HCT116 (cell line): ENCODE measurements around the gene FLVCR2. TPM values are rescaled to one million over a fixed set of nuclear protein-coding genes. Genes with fewer than 3 reads are reported as not detected.

Experiments used
- ATAC-seq: fragments of 200-7000 bp; cut with Tn5 transposase; 2 replicates; pipeline ENCODE4 v1.9.1; 2020; ENCODE audit warnings: mild to moderate bottlenecking, moderate library complexity
- BruUV-seq: library from RNA; stranded (reverse); fragments of 400-500 nt; replicated peaks from 2 replicates; lab custom pipeline; 2021; lab: Mats Ljungman, UMichigan
- CTCF ChIA-PET: fragments of 300-600 bp; sonication (Branson Sonifier 250); formaldehyde crosslinking; loops from one replicate; lab custom pipeline; 2021; ENCODE audit warnings: antibody characterized with exemption; lab: Charles Lee
- POLR2A ChIA-PET: fragments of 300-600, 350-600 bp; sonication (Branson Sonifier 250); formaldehyde crosslinking; loops from one replicate; lab custom pipeline; 2021; ENCODE audit warnings: antibody characterized with exemption; lab: Charles Lee
- RAD21 ChIA-PET, 2 experiments: fragments of 300-600 bp; sonication (Branson Sonifier 250); formaldehyde crosslinking; loops; one replicate each; lab custom pipeline; 2023; ENCODE audit warnings: low total read pairs in 2 of 2; ENCODE audit not compliant: uncharacterized antibody in 2 of 2, unreplicated experiment in 2 of 2, low non-redundant PET in 1 of 2; lab: Charles Lee
- DNase-seq: peaks from one replicate; pipeline ENCODE4 v3.0.0-alpha.2; 2010; ENCODE audit warnings: low read depth, low spot score
- H2AFZ ChIP-seq: fragments of 200-600 bp; shearing (Covaris generic), sonication (generic); 2 replicates; pipeline ENCODE4 v1.6.1; 2017; ENCODE audit warnings: low read depth, mixed run types, mixed read lengths, antibody characterized with exemption, low read length; ENCODE audit not compliant: poor library complexity, severe bottlenecking
- H3K27ac ChIP-seq: 2 replicates; pipeline ENCODE4 v1.5.1; 2012; ENCODE audit warnings: low read depth, low read length
- H3K27me3 ChIP-seq: fragments of 200-600 bp; sonication (generic); 2 replicates; pipeline ENCODE4 v1.6.1; 2016; ENCODE audit warnings: mixed run types, low read length, mixed read lengths; ENCODE audit not compliant: insufficient read depth
- H3K36me3 ChIP-seq, 2 experiments: fragments of 200-500 bp in 1 of 2; fragments of 200-600 bp in 1 of 2; sonication (Bioruptor generic) in 1 of 2; sonication (generic) in 1 of 2; 2 replicates each; pipeline versions ENCODE4 v1.5.1 to v1.6.1; 2014 to 2016; ENCODE audit warnings: low read length in 2 of 2, inconsistent platforms in 1 of 2, mixed read lengths in 1 of 2, mixed run types in 1 of 2; ENCODE audit not compliant: insufficient read depth in 2 of 2, control insufficient read depth in 1 of 2
- H3K4me1 ChIP-seq, 2 experiments: fragments of 200-600 bp in 1 of 2; sonication (generic) in 1 of 2; 2 replicates each; pipeline versions ENCODE4 v1.5.1 to v1.6.1; 2012 to 2017; ENCODE audit warnings: low read length in 2 of 2, inconsistent platforms in 1 of 2, mild to moderate bottlenecking in 1 of 2, mixed read lengths in 1 of 2, mixed run types in 1 of 2, moderate library complexity in 1 of 2; ENCODE audit not compliant: insufficient read depth in 2 of 2, control insufficient read depth in 1 of 2
- H3K4me2 ChIP-seq: fragments of 200-600 bp; sonication (generic); 2 replicates; pipeline ENCODE4 v1.6.1; 2017; ENCODE audit warnings: mixed run types, low read length, mixed read lengths
- H3K4me3 ChIP-seq, 2 experiments: fragments of 200-600 bp in 1 of 2; sonication (generic) in 1 of 2; replicated peaks in 1 of 2; 2 replicates each; pipeline ENCODE4 v1.5.1; 2011 to 2016; ENCODE audit warnings: low read length in 2 of 2, control low read depth in 1 of 2, low read depth in 1 of 2, mild to moderate bottlenecking in 1 of 2, mixed read lengths in 1 of 2, mixed run types in 1 of 2
- H3K79me2 ChIP-seq: fragments of 200-600 bp; sonication (generic); 2 replicates; pipeline ENCODE4 v1.6.1; 2017; ENCODE audit warnings: mild to moderate bottlenecking, mixed run types, low read length, moderate library complexity, mixed read lengths; ENCODE audit not compliant: insufficient read depth
- H3K9ac ChIP-seq: fragments of 200-600 bp; sonication (generic); 2 replicates; pipeline ENCODE4 v1.6.1; 2016; ENCODE audit warnings: low read length, mixed read lengths
- H3K9me2 ChIP-seq: fragments of 200-600 bp; sonication (generic), shearing (Covaris generic); 2 replicates; pipeline ENCODE4 v1.6.1; 2017; ENCODE audit warnings: mixed run types, mild to moderate bottlenecking, moderate library complexity; ENCODE audit not compliant: insufficient read depth
- H3K9me3 ChIP-seq, 2 experiments: fragments of 200-500 bp in 1 of 2; fragments of 200-600 bp in 1 of 2; sonication (Bioruptor generic) in 1 of 2; sonication (generic) in 1 of 2; 2 replicates each; pipeline ENCODE4 v1.6.1; 2014 to 2017; ENCODE audit warnings: low read length in 2 of 2, mixed read lengths in 2 of 2, inconsistent platforms in 1 of 2, low read depth in 1 of 2, mild to moderate bottlenecking in 1 of 2, mixed run types in 1 of 2, moderate library complexity in 1 of 2; ENCODE audit not compliant: control insufficient read depth in 1 of 2, insufficient read depth in 1 of 2
- H4K20me1 ChIP-seq: fragments of 200-600 bp; sonication (generic), shearing (Covaris generic); 2 replicates; pipeline ENCODE4 v1.6.1; 2017; ENCODE audit warnings: mixed run types, mild to moderate bottlenecking, moderate library complexity; ENCODE audit not compliant: insufficient read depth
- EGR1 ChIP-seq: IDR thresholded peaks from 2 replicates; pipeline ENCODE4 v1.6.1; 2012; ENCODE audit warnings: low read depth
- ELF1 ChIP-seq: IDR thresholded peaks from 2 replicates; pipeline ENCODE4 v1.6.1; 2012; ENCODE audit warnings: low read depth, borderline replicate concordance
- EZH2 ChIP-seq: fragments of 200-600 bp; sonication (generic); IDR thresholded peaks from 2 replicates; pipeline ENCODE4 v1.6.1; 2017; ENCODE audit warnings: antibody characterized with exemption, mixed run types
- EZH2phosphoT487 ChIP-seq: fragments of 200-600 bp; IDR thresholded peaks from 2 replicates; pipeline ENCODE4 v1.6.1; 2018; ENCODE audit warnings: antibody characterized with exemption, borderline replicate concordance
- FOSL1 ChIP-seq: IDR thresholded peaks from 2 replicates; pipeline ENCODE4 v1.6.1; 2012; ENCODE audit warnings: low read depth
- SP1 ChIP-seq: IDR thresholded peaks from 2 replicates; pipeline ENCODE4 v1.6.1; 2012; ENCODE audit warnings: low read depth
- SRF ChIP-seq: IDR thresholded peaks from 2 replicates; pipeline ENCODE4 v1.6.1; 2012; ENCODE audit warnings: low read depth
- TCF7L2 ChIP-seq: IDR thresholded peaks from 2 replicates; pipeline ENCODE4 v1.7.0; 2011; ENCODE audit warnings: borderline replicate concordance, inconsistent platforms; ENCODE audit not compliant: insufficient read depth, insufficient read length; ENCODE audit errors: extremely low read depth
- YY1 ChIP-seq: IDR thresholded peaks from 2 replicates; pipeline ENCODE4 v1.6.1; 2011; ENCODE audit warnings: low read length, low read depth, moderate library complexity, mild to moderate bottlenecking; ENCODE audit not compliant: insufficient replicate concordance; ENCODE audit errors: extremely low read depth
- intact Hi-C: fragments of 100-400 bp; cut with micrococcal nuclease; formaldehyde crosslinking; loops from 2 replicates; pipeline ENCODE4 v1.10.0; 2022
- total RNA-seq: library from RNA; stranded (reverse); gene quantifications from one replicate; pipeline ENCODE4 v1.2.1, GENCODE V29; 2021; ENCODE audit not compliant: unreplicated experiment
- TF ChIP-seq, protein P1 (sequence below), 3 experiments: fragments of 200-600 bp in 1 of 3; sonication (generic) in 1 of 3; IDR thresholded peaks in 2 of 3; conservative IDR thresholded peaks in 1 of 3; 2 replicates each; pipeline ENCODE4 v1.5.1; 2012 to 2017; ENCODE audit warnings: low read depth in 2 of 3, low read length in 2 of 3, antibody characterized with exemption in 1 of 3, borderline replicate concordance in 1 of 3, control low read depth in 1 of 3, mild to moderate bottlenecking in 1 of 3, mixed read lengths in 1 of 3, mixed run types in 1 of 3, moderate library complexity in 1 of 3; ENCODE audit not compliant: insufficient read depth in 1 of 3
- TF ChIP-seq, protein P2 (sequence below): IDR thresholded peaks from 2 replicates; pipeline ENCODE4 v1.6.1; 2011; ENCODE audit warnings: mild to moderate bottlenecking, low read length, moderate library complexity; ENCODE audit not compliant: insufficient replicate concordance; ENCODE audit errors: extremely low read depth

Gene FLVCR2
- total RNA-seq, 1 experiment from 2014 or later = 0.84 TPM

DNA sequence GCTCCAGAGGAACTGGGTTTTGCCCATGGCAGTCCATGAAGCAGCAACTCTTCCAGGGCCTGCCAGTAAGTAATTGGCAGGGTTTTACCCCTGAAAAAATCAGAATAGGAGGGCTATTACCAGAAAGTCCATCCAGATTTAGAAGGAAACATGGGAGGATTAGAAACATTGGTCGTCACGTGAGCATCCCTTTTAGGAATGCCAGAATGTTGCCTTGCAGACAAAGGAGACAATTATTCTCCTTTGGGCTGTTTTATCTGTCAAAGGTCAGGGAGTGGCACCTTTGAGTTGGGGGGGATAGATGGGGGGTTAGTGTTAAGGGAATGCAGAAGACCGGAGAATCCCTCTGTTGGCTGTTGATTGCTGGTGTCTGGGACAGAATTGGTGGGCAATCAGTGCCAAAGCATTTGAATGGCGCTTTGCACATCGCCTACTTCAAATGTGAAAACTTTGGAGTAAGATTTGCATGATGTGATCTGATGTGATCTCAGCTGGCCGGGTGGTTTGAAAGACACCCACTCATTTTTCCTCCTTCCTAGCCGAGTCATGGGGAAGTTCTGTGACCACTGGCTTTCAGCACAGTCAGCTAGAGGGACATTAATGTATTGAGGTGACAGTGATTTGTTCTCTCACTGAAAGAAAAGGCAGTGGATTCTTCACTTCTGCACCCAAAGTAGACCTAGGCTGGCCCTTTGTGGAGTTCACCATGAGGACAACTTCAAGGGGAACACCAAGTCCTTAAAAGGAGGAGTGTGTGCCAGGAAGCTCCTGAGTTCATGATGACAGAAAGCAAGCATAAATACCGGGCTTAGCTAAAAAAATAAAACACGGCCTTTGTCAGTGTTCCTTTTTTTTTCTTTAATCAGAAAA, 31.4 kb downstream of the FLVCR2 start:
- no peak for TF ChIP-seq SP1
- no peak for TF ChIP-seq SRF
- no peak for TF ChIP-seq EZH2
- Histone ChIP-seq H3K79me2 (no peaks in the 10 kb centered on the region), H4K20me1 (no peaks in the 10 kb centered on the region), H3K4me1 (peaks cover 0 to 3% of the 10 kb centered on the region in 2 experiments; a peak in 1 of 4 replicates), H3K4me2 (no peak overlapping the region), H3K4me3 (no peak overlapping the region), H3K27me3 (no peaks in the 10 kb centered on the region), H3K27ac (no peak overlapping the region), H3K9ac (no peak overlapping the region), H3K9me3 (no peaks in the 10 kb centered on the region; a peak in 1 of 4 replicates), H3K9me2 (no peaks in the 10 kb centered on the region), H3K36me3 (no peaks in the 10 kb centered on the region), H2AFZ (no peak overlapping the region)
- RAD21 ChIA-PET = no interaction called here
- intact Hi-C loops = no loop called here
- BruUV-seq = no TSS peak
- DNase-seq (no peak), ATAC-seq (no peak)
- POLR2A ChIA-PET = no interaction called here
- CTCF ChIA-PET = no interaction called here

DNA sequence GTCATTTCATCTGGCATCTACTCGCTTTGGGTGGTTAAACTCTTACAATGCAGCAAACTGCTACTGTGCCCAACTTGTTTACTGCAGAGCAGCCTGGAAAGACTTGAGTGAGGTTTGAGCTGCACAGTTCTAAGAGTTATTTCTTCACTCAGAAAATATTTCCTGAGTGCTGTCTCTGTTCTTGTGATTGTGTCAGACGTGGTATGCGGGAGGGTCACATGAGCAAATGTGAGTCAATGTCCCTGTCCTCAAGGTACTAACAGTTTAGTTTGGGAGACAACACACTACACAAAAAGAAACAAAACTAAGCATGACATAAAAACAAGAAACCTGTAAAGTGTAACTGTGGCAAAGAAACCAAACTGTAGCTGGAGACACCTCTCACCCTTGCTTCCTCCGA, 32.4 kb downstream of the FLVCR2 start:
- Histone ChIP-seq H3K36me3 (no peaks in the 10 kb centered on the region), H3K9me2 (no peaks in the 10 kb centered on the region), H4K20me1 (no peaks in the 10 kb centered on the region), H3K4me2 (no peak overlapping the region), H2AFZ (no peak overlapping the region), H3K27ac (no peak overlapping the region), H3K9me3 (no peaks in the 10 kb centered on the region; a peak in 1 of 4 replicates), H3K4me3 (no peak overlapping the region), H3K4me1 (no peaks in the 10 kb centered on the region; a peak in 1 of 4 replicates), H3K27me3 (no peaks in the 10 kb centered on the region), H3K79me2 (no peaks in the 10 kb centered on the region), H3K9ac (no peak overlapping the region)
- ChIA-PET POLR2A (no interaction called here), CTCF (no interaction called here), RAD21 (no interaction called here)
- no peak for ATAC-seq
- no peak for DNase-seq
- no TSS peak for BruUV-seq
- intact Hi-C loops = no loop called here
- TF ChIP-seq FOSL1 (no peak), YY1 (no peak), TCF7L2 (no peak), SRF (no peak), ELF1 (no peak), EGR1 (no peak), EZH2phosphoT487 (no peak)
- TF ChIP-seq, protein P1, sequence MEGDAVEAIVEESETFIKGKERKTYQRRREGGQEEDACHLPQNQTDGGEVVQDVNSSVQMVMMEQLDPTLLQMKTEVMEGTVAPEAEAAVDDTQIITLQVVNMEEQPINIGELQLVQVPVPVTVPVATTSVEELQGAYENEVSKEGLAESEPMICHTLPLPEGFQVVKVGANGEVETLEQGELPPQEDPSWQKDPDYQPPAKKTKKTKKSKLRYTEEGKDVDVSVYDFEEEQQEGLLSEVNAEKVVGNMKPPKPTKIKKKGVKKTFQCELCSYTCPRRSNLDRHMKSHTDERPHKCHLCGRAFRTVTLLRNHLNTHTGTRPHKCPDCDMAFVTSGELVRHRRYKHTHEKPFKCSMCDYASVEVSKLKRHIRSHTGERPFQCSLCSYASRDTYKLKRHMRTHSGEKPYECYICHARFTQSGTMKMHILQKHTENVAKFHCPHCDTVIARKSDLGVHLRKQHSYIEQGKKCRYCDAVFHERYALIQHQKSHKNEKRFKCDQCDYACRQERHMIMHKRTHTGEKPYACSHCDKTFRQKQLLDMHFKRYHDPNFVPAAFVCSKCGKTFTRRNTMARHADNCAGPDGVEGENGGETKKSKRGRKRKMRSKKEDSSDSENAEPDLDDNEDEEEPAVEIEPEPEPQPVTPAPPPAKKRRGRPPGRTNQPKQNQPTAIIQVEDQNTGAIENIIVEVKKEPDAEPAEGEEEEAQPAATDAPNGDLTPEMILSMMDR (IDR thresholded peaks at IDR 0.05 in 2 of 3, conservative IDR thresholded peaks at IDR 0.05 in 1 of 3; ENCODE audit: borderline replicate concordance in 1 of 3, insufficient read depth in 1 of 3, low read depth in 2 of 3, low read length in 2 of 3) = no peak
- TF ChIP-seq, protein P2, sequence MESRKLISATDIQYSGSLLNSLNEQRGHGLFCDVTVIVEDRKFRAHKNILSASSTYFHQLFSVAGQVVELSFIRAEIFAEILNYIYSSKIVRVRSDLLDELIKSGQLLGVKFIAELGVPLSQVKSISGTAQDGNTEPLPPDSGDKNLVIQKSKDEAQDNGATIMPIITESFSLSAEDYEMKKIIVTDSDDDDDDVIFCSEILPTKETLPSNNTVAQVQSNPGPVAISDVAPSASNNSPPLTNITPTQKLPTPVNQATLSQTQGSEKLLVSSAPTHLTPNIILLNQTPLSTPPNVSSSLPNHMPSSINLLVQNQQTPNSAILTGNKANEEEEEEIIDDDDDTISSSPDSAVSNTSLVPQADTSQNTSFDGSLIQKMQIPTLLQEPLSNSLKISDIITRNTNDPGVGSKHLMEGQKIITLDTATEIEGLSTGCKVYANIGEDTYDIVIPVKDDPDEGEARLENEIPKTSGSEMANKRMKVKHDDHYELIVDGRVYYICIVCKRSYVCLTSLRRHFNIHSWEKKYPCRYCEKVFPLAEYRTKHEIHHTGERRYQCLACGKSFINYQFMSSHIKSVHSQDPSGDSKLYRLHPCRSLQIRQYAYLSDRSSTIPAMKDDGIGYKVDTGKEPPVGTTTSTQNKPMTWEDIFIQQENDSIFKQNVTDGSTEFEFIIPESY = no peak
